Thoracic aorta (tissue), 2 donors: ENCODE results near the gene DCST2. TPM values are rescaled to one million over a fixed set of nuclear protein-coding genes. Genes with fewer than 3 reads are reported as not detected.

Experiments
- ATAC-seq: fragments of 150-250 bp; one replicate; pipeline ENCODE4 v1.8.0; 2017; ENCODE audit warnings: low read depth; ENCODE audit not compliant: insufficient number of reproducible peaks, low FRiP score
- DNase-seq: peaks from one replicate; pipeline ENCODE4 v3.0.0-alpha.2; 2020; ENCODE audit warnings: low spot score
- H3K27ac ChIP-seq, 2 donors: fragments of 200-600 bp; sonication (generic); 1 replicate in 1 of 2; 2 replicates in 1 of 2; pipeline ENCODE4 v1.5.1; 2016; ENCODE audit warnings: mild to moderate bottlenecking in 2 of 2, moderate library complexity in 2 of 2
- H3K27me3 ChIP-seq: fragments of 200-600 bp; sonication (generic); replicated peaks from 2 replicates; pipeline ENCODE4 v1.6.0; 2016; ENCODE audit warnings: mild to moderate bottlenecking; ENCODE audit not compliant: insufficient read depth
- H3K36me3 ChIP-seq: fragments of 200-600 bp; sonication (generic); one replicate; pipeline ENCODE4 v1.5.1; 2016
- H3K4me1 ChIP-seq, 2 donors: fragments of 200-600 bp; sonication (generic); 1 replicate in 1 of 2; 2 replicates in 1 of 2; pipeline versions ENCODE4 v1.5.1 to v1.6.0; 2016; ENCODE audit warnings: low read depth in 2 of 2, mild to moderate bottlenecking in 1 of 2; ENCODE audit not compliant: control insufficient read depth in 1 of 2
- H3K4me3 ChIP-seq: fragments of 200-600 bp; sonication (generic); 2 replicates; pipeline ENCODE4 v1.5.1; 2016; ENCODE audit warnings: mild to moderate bottlenecking
- H3K9me3 ChIP-seq: fragments of 200-600 bp; sonication (generic); 2 replicates; pipeline ENCODE4 v1.5.1; 2016
- CTCF ChIP-seq: fragments of 200-600 bp; sonication (generic); IDR thresholded peaks from one replicate; pipeline ENCODE4 v1.5.1; 2019; ENCODE audit warnings: antibody characterized with exemption
- total RNA-seq, 2 donors: library from RNA; depleted of rRNA; stranded (reverse); fragments of >200 nt; gene quantifications; one replicate each; pipeline versions ENCODE4 v1.1.0 to v1.2.3, GENCODE V29; 2016

Gene DCST2
- total RNA-seq, 2 donors from 2014 or later: 0.42 TPM; not detected in 1

GRCh38 chr1:155063550-155064110 lies 30.0 kb upstream of the DCST2 start, which contains the start of gene EFNA4:
Gene EFNA4 (plus strand): TSS chr1:155063740. CDS start chr1:155063824, 84 bp downstream.
- no peaks in the 10 kb centered on the region for H3K9me3 ChIP-seq
- H3K4me3 ChIP-seq: peak within 1 kb of the TSS; percentile 96
- TF ChIP-seq CTCF: no peak
- peaks cover 5% of the 10 kb centered on the region for H3K36me3 ChIP-seq
- peaks cover 18 to 35% of the 10 kb centered on the region in 2 donors for H3K4me1 ChIP-seq
- H3K27me3 ChIP-seq: no peaks in the 10 kb centered on the region
- H3K27ac ChIP-seq: peak within 1 kb of the TSS in 1 of 2 donors; percentile 17
- DNase-seq (no peak), ATAC-seq (peak; percentile 60)

- Histone ChIP-seq H3K4me3 (peak overlapping the region; percentile 96), H3K36me3 (peaks cover 11% of the 10 kb centered on the region), H3K9me3 (no peaks in the 10 kb centered on the region), H3K4me1 (peaks cover 18 to 35% of the 10 kb centered on the region in 2 donors), H3K27me3 (no peaks in the 10 kb centered on the region), H3K27ac (no peak overlapping the region)
- TF ChIP-seq CTCF: peak; percentile 68
- ATAC-seq (no peak), DNase-seq (no peak)
These were observed 29.3 kb upstream of the DCST2 start for GRCh38 chr1:155062702-155063411.

GRCh38 chr1:155062151-155062686 lies 28.6 kb upstream of the DCST2 start:
- Histone ChIP-seq H3K9me3 (no peaks in the 10 kb centered on the region), H3K27ac (no peak overlapping the region), H3K4me3 (peak overlapping the region; percentile 96), H3K27me3 (no peaks in the 10 kb centered on the region), H3K4me1 (peaks cover 18 to 35% of the 10 kb centered on the region in 2 donors), H3K36me3 (peaks cover 11% of the 10 kb centered on the region)
- DNase-seq (no peak), ATAC-seq (no peak)
- TF ChIP-seq CTCF: no peak

- peak; percentile 71 for DNase-seq
- Histone ChIP-seq H3K36me3 (peaks cover 11% of the 10 kb centered on the region), H3K4me1 (peaks cover 18 to 35% of the 10 kb centered on the region in 2 donors), H3K27ac (no peak overlapping the region), H3K4me3 (no peak overlapping the region), H3K9me3 (no peaks in the 10 kb centered on the region), H3K27me3 (no peaks in the 10 kb centered on the region)
- TF ChIP-seq CTCF: peak; percentile 99
- no peak for ATAC-seq
These were observed 28.0 kb upstream of the DCST2 start for GRCh38 chr1:155061381-155062150.

- H3K36me3 ChIP-seq: peaks cover 11% of the 10 kb centered on the region
- peaks cover 18 to 35% of the 10 kb centered on the region in 2 donors for H3K4me1 ChIP-seq
- ATAC-seq: no peak
- no peaks in the 10 kb centered on the region for H3K27me3 ChIP-seq
- TF ChIP-seq CTCF: no peak
- no peak overlapping the region for H3K4me3 ChIP-seq
- DNase-seq: no peak
- no peaks in the 10 kb centered on the region for H3K9me3 ChIP-seq
- no peak overlapping the region for H3K27ac ChIP-seq
These were observed 27.2 kb upstream of the DCST2 start for GRCh38 chr1:155060736-155061135.
